IMR-90 (cell line): ENCODE results near the gene SMTNL1.

Experiments
- CEBPB ChIP-seq: IDR thresholded peaks from 2 replicates; pipeline ENCODE4 v1.6.1; 2012; ENCODE audit warnings: low read depth, low read length, improper control_type of control experiment
- CHD1 ChIP-seq: IDR thresholded peaks from 2 replicates; pipeline ENCODE4 v1.6.1; 2012; ENCODE audit warnings: low read depth, low read length, improper control_type of control experiment
- MAFK ChIP-seq: IDR thresholded peaks from 2 replicates; pipeline ENCODE4 v1.6.1; 2012; ENCODE audit warnings: low read depth, low read length, improper control_type of control experiment
- MAZ ChIP-seq: IDR thresholded peaks from 2 replicates; pipeline ENCODE4 v1.6.1; 2012; ENCODE audit warnings: low read depth, mild to moderate bottlenecking, low read length, improper control_type of control experiment, moderate library complexity, borderline replicate concordance
- MXI1 ChIP-seq: IDR thresholded peaks from 2 replicates; pipeline ENCODE4 v1.6.1; 2012; ENCODE audit warnings: low read depth, mild to moderate bottlenecking, low read length, moderate library complexity, borderline replicate concordance
- POLR2A ChIP-seq: IDR thresholded peaks from 2 replicates; pipeline ENCODE4 v1.6.1; 2012; ENCODE audit warnings: mild to moderate bottlenecking, low read depth, low read length
- RAD21 ChIP-seq: IDR thresholded peaks from 2 replicates; pipeline ENCODE4 v1.6.1; 2012; ENCODE audit warnings: low read length, improper control_type of control experiment
- RFX5 ChIP-seq: IDR thresholded peaks from 2 replicates; pipeline ENCODE4 v1.8.0; 2012; ENCODE audit warnings: low read depth, mild to moderate bottlenecking, low read length, moderate library complexity
- TF ChIP-seq, protein P1 (sequence below): conservative IDR thresholded peaks from 2 replicates; pipeline ENCODE4 v1.5.1; 2012; ENCODE audit warnings: mild to moderate bottlenecking, low read depth, low read length, improper control_type of control experiment
- TF ChIP-seq, protein P2 (sequence below): fragments of 150-350 bp; IDR thresholded peaks from 2 replicates; pipeline ENCODE4 v1.6.1; 2017; ENCODE audit warnings: mild to moderate bottlenecking, antibody characterized with exemption, low read length, low read depth
- TF ChIP-seq, protein P3 (sequence below): fragments of 150-350 bp; IDR thresholded peaks from 2 replicates; pipeline ENCODE4 v1.6.1; 2016; ENCODE audit warnings: low read depth, mild to moderate bottlenecking, low read length, moderate library complexity, borderline replicate concordance

DNA sequence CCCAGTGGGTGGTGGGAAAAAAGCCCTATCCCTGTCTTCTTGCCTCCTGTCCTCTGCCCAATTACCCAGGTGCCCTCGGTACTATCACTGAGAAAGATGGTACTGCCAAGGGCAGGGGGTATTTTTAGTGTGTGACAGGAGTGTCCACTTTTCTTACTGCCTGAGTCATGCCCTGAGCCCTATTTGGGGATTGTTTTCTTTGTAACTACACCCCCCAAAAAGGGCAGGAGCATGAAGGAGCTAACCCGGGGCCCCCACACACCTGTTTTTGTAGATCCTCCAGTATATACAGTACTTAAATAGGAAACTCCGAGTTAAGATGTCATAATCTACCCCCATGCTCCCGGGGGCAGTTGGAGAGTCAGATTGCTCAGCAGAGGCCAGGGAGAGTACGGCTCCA, 3.8 kb downstream of the SMTNL1 start:
- TF ChIP-seq, protein P1, sequence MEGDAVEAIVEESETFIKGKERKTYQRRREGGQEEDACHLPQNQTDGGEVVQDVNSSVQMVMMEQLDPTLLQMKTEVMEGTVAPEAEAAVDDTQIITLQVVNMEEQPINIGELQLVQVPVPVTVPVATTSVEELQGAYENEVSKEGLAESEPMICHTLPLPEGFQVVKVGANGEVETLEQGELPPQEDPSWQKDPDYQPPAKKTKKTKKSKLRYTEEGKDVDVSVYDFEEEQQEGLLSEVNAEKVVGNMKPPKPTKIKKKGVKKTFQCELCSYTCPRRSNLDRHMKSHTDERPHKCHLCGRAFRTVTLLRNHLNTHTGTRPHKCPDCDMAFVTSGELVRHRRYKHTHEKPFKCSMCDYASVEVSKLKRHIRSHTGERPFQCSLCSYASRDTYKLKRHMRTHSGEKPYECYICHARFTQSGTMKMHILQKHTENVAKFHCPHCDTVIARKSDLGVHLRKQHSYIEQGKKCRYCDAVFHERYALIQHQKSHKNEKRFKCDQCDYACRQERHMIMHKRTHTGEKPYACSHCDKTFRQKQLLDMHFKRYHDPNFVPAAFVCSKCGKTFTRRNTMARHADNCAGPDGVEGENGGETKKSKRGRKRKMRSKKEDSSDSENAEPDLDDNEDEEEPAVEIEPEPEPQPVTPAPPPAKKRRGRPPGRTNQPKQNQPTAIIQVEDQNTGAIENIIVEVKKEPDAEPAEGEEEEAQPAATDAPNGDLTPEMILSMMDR, result no peak
- TF ChIP-seq MXI1, result no peak
- no peak for TF ChIP-seq CEBPB
- no peak for TF ChIP-seq CHD1
- no peak for TF ChIP-seq MAZ
- TF ChIP-seq RFX5, result no peak
- no peak for TF ChIP-seq POLR2A
- TF ChIP-seq, protein P2, sequence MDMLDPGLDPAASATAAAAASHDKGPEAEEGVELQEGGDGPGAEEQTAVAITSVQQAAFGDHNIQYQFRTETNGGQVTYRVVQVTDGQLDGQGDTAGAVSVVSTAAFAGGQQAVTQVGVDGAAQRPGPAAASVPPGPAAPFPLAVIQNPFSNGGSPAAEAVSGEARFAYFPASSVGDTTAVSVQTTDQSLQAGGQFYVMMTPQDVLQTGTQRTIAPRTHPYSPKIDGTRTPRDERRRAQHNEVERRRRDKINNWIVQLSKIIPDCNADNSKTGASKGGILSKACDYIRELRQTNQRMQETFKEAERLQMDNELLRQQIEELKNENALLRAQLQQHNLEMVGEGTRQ, result no peak
- TF ChIP-seq, protein P3, sequence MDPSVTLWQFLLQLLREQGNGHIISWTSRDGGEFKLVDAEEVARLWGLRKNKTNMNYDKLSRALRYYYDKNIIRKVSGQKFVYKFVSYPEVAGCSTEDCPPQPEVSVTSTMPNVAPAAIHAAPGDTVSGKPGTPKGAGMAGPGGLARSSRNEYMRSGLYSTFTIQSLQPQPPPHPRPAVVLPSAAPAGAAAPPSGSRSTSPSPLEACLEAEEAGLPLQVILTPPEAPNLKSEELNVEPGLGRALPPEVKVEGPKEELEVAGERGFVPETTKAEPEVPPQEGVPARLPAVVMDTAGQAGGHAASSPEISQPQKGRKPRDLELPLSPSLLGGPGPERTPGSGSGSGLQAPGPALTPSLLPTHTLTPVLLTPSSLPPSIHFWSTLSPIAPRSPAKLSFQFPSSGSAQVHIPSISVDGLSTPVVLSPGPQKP, result no peak
- no peak for TF ChIP-seq MAFK
- no peak for TF ChIP-seq RAD21
